ENCODE measurements around the gene WNT8B. TPM values are rescaled to one million over a fixed set of nuclear protein-coding genes. Genes with fewer than 3 reads are reported as not detected.

The WNT8B gene
- total and polyA plus RNA-seq, 3 donors from 2014 or later, result 0.20 to 0.37 TPM; not detected in 1

GRCh38 chr10:100485801-100486495 lies 23.1 kb downstream of the WNT8B start:
- H3K36me3 ChIP-seq (ENCODE audit: low read depth, missing control alignments), result no peaks in the 10 kb centered on the region
- no peak overlapping the region for H3K4me3 ChIP-seq
- H3K27me3 ChIP-seq, result no peaks in the 10 kb centered on the region
- TF ChIP-seq CTCF (IDR thresholded peaks at IDR 0.05) (no peak), POLR2A (IDR thresholded peaks at IDR 0.05) (no peak)
- intact Hi-C loops (cut with DNase I; ENCODE audit: low total_unique reads), result no loop called here
- H3K9me3 ChIP-seq, result no peaks in the 10 kb centered on the region
- no peaks in the 10 kb centered on the region for H3K4me1 ChIP-seq
- no peak overlapping the region for H3K27ac ChIP-seq
- 91 to 94% methylated on average over 10 of the region's 10 CpGs for WGBS, 2 donors
- DNase-seq, result no peak

- Histone ChIP-seq H3K4me3 (no peak overlapping the region), H3K36me3 (ENCODE audit: low read depth, missing control alignments) (no peaks in the 10 kb centered on the region), H3K27me3 (no peaks in the 10 kb centered on the region), H3K9me3 (no peaks in the 10 kb centered on the region), H3K27ac (no peak overlapping the region), H3K4me1 (no peaks in the 10 kb centered on the region)
- intact Hi-C loops (cut with DNase I; ENCODE audit: low total_unique reads), result no loop called here
- TF ChIP-seq POLR2A (IDR thresholded peaks at IDR 0.05), result no peak
- no peak for TF ChIP-seq CTCF (IDR thresholded peaks at IDR 0.05)
- DNase-seq, result no peak
- 89 to 100% methylated on average over 3 to 6 of the region's 6 CpGs for WGBS, 2 donors
Measured at GRCh38 chr10:100487529-100487928, 24.7 kb downstream of the WNT8B start.

GRCh38 chr10:100489396-100489795 lies 26.6 kb downstream of the WNT8B start:
- Histone ChIP-seq H3K27ac (no peak overlapping the region), H3K4me1 (no peaks in the 10 kb centered on the region), H3K4me3 (no peak overlapping the region), H3K27me3 (no peaks in the 10 kb centered on the region), H3K36me3 (ENCODE audit: low read depth, missing control alignments) (no peaks in the 10 kb centered on the region), H3K9me3 (no peaks in the 10 kb centered on the region)
- intact Hi-C loops (cut with DNase I; ENCODE audit: low total_unique reads), result no loop called here
- TF ChIP-seq POLR2A (IDR thresholded peaks at IDR 0.05) (no peak), CTCF (IDR thresholded peaks at IDR 0.05) (no peak)
- no peak for DNase-seq
- 83 to 85% methylated on average over 5 of the region's 5 CpGs for WGBS, 2 donors

GRCh38 chr10:100490531-100490930 lies 27.7 kb downstream of the WNT8B start:
- Histone ChIP-seq H3K27me3 (no peaks in the 10 kb centered on the region), H3K27ac (no peak overlapping the region), H3K4me3 (no peak overlapping the region), H3K36me3 (ENCODE audit: low read depth, missing control alignments) (no peaks in the 10 kb centered on the region), H3K4me1 (no peaks in the 10 kb centered on the region), H3K9me3 (no peaks in the 10 kb centered on the region)
- TF ChIP-seq POLR2A (IDR thresholded peaks at IDR 0.05), result no peak
- WGBS, 2 donors, result 88 to 97% methylated on average over 2 of the region's 2 CpGs
- intact Hi-C loops (cut with DNase I; ENCODE audit: low total_unique reads), result no loop called here
- DNase-seq, result no peak

GRCh38 chr10:100496567-100496966 lies 33.8 kb downstream of the WNT8B start:
- H3K36me3 ChIP-seq (ENCODE audit: low read depth, missing control alignments), result no peaks in the 10 kb centered on the region

More at GRCh38 chr10:100496567-100496966, 33.8 kb downstream of the WNT8B start:
- H3K4me3 ChIP-seq, result no peak overlapping the region
- intact Hi-C loops (cut with DNase I; ENCODE audit: low total_unique reads), result no loop called here
- H3K9me3 ChIP-seq, result no peaks in the 10 kb centered on the region
- no peak for TF ChIP-seq CTCF (IDR thresholded peaks at IDR 0.05)
- TF ChIP-seq POLR2A (IDR thresholded peaks at IDR 0.05), result no peak
- 86 to 95% methylated on average over 2 of the region's 2 CpGs for WGBS, 2 donors
- no peaks in the 10 kb centered on the region for H3K4me1 ChIP-seq
- H3K27ac ChIP-seq, result no peak overlapping the region
- H3K27me3 ChIP-seq, result no peaks in the 10 kb centered on the region
- no peak for DNase-seq

Measured in testis (tissue), 3 donors.